Activated T-helper 1 cell treated with anti-CD3 and anti-CD28 coated beads, Interleukin-12 subunit alpha, Interleukin-12 subunit beta, Interleukin-2, Interleukin-4 antibody, amounts not matched to agents 30 ng/mL and 10 ng/mL and 1 ng/mL, durations not matched to agents 14 hours and 24 hours and 36 hours (primary cell): ENCODE data around the gene SETD6. TPM values are rescaled to one million over a fixed set of nuclear protein-coding genes. Genes with fewer than 3 reads are reported as not detected.

Experiments
- DNase-seq: peaks from one replicate; pipeline ENCODE4 v3.0.0; 2021; ENCODE audit warnings: low spot score
- H3K27ac Mint-ChIP-seq: one replicate; pipeline ENCODE4 v1.8.0; 2021; ENCODE audit warnings: mild to moderate bottlenecking, mixed read lengths
- H3K27me3 Mint-ChIP-seq: one replicate; pipeline ENCODE4 v1.8.0; 2022; ENCODE audit warnings: mild to moderate bottlenecking, moderate library complexity, mixed read lengths; ENCODE audit not compliant: insufficient read depth
- H3K36me3 Mint-ChIP-seq: one replicate; pipeline ENCODE4 v1.8.0; 2021; ENCODE audit warnings: low read depth, mixed read lengths
- H3K4me1 Mint-ChIP-seq: one replicate; pipeline ENCODE4 v1.8.0; 2021; ENCODE audit warnings: low read depth, mixed read lengths
- H3K4me3 Mint-ChIP-seq: one replicate; pipeline ENCODE4 v1.8.0; 2021; ENCODE audit warnings: mild to moderate bottlenecking, moderate library complexity, mixed read lengths
- H3K9me3 Mint-ChIP-seq: one replicate; pipeline ENCODE4 v1.8.0; 2021; ENCODE audit warnings: mixed read lengths
- intact Hi-C: fragments of 100-400 bp; cut with micrococcal nuclease; formaldehyde crosslinking; loops from one replicate; pipeline ENCODE4 v1.15.1; 2024
- total RNA-seq: library from RNA; stranded (reverse); gene quantifications from 2 replicates; pipeline ENCODE4 v1.2.3, GENCODE V29; 2022

The SETD6 gene
- total RNA-seq, 1 donor from 2014 or later = 32.1 TPM

DNA sequence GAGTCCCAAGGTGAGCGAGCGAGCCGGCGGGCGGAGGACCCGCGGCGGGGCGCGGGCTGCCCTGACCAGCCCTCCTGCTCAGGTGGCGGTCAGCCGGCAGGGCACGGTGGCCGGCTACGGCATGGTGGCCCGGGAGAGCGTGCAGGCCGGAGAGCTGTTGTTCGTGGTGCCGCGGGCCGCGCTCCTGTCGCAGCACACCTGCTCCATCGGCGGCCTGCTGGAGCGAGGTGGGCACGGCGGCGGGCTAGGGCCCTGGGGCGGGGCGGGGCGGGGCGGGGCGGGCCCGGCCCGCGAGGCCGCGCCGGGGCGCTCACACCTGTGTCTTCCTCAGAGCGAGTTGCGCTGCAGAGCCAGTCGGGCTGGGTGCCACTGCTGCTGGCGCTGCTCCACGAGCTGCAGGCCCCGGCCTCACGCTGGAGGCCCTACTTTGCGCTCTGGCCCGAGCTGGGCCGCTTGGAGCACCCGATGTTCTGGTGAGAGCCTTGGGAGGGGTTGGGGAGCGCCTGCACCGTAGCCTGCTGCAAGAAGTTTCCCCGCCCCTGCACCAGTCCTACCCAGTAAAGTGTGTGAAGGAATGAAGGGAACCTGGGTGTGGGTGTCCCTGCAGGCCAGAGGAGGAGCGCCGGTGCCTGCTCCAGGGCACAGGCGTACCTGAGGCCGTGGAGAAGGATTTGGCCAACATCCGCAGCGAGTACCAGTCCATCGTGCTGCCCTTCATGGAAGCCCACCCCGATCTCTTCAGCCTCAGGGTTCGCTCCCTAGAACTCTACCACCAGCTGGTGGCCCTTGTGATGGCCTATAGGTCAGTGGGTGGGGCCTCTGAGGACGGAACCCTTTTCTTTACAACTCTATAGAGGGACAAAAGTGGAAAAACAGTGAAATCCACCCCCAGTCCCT lies 802 bp downstream of the SETD6 start:
- Mint-ChIP-seq H3K27ac (peak overlapping the region; percentile 83), H3K36me3 (peaks cover 35% of the 10 kb centered on the region), H3K4me1 (peaks cover 36% of the 10 kb centered on the region), H3K4me3 (peak overlapping the region; percentile 92), H3K27me3 (no peaks in the 10 kb centered on the region), H3K9me3 (no peaks in the 10 kb centered on the region)
- intact Hi-C loops = loop anchor here (1.0 to 10.0 kb wide), 7 partner anchors 15 to 779 kb away; partner anchors contain the start of genes CFAP20, GINS3, KATNB1 and USB1
- DNase-seq = no peak

DNA sequence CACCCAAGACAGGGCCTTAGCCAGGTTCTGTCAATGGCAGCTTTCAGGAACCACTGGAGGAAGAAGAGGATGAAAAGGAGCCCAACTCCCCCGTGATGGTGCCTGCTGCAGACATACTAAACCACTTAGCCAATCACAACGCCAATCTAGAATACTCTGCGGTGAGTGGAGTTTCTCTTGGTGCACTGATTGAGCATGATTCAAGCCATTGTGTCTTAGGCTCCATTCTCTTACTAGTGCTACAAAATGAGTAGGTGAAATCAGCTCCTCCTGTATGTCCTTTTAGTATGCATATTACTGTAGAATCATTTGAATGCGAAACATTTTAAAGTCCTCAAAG lies 1.4 kb downstream of the SETD6 start:
- no peaks in the 10 kb centered on the region for H3K9me3 Mint-ChIP-seq
- no peak for DNase-seq
- peaks cover 35% of the 10 kb centered on the region for H3K36me3 Mint-ChIP-seq
- intact Hi-C loops = loop anchor here (1.0 to 10.0 kb wide), 3 partner anchors 15 to 779 kb away; partner anchors contain the start of genes KATNB1, USB1 and ZNF319
- no peaks in the 10 kb centered on the region for H3K27me3 Mint-ChIP-seq
- peak overlapping the region; percentile 63 for H3K27ac Mint-ChIP-seq
- peak overlapping the region; percentile 92 for H3K4me3 Mint-ChIP-seq
- peaks cover 36% of the 10 kb centered on the region for H3K4me1 Mint-ChIP-seq

- Mint-ChIP-seq H3K27me3 (no peaks in the 10 kb centered on the region), H3K36me3 (peaks cover 44% of the 10 kb centered on the region), H3K9me3 (no peaks in the 10 kb centered on the region), H3K4me3 (peak overlapping the region; percentile 32), H3K27ac (peak overlapping the region; percentile 51), H3K4me1 (peaks cover 36% of the 10 kb centered on the region)
- intact Hi-C loops = loop anchor here (1.0 to 10.0 kb wide), 3 partner anchors 214 to 781 kb away; partner anchors contain the start of genes KATNB1, USB1 and ZNF319
- DNase-seq = no peak
These were observed 3.0 kb downstream of the SETD6 start for GRCh38 chr16:58518083-58518979.

DNA sequence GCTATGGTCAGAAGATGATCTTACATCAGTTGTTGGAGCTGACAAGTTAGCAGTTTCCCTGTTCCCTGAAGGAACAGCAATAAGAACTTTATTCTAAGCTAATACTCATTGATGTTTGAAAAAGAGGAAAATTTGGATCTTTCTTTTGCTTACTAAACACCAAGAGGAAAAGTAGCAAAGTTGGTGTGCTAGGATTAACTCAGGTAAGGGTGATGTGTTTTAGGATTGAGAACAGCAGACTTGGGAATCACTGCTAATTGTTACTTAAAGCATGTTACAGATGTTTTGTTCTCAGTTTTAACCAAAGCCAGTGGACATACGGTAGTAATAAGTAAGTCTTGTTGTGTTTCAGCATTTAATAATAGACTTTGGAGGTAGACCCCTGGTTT lies 3.7 kb downstream of the SETD6 start:
- Mint-ChIP-seq H3K9me3 (no peaks in the 10 kb centered on the region), H3K4me3 (no peak overlapping the region), H3K4me1 (peaks cover 33% of the 10 kb centered on the region), H3K27ac (no peak overlapping the region), H3K36me3 (peaks cover 44% of the 10 kb centered on the region), H3K27me3 (no peaks in the 10 kb centered on the region)
- intact Hi-C loops = loop anchor here (1.0 to 10.0 kb wide), 3 partner anchors 213 to 782 kb away; partner anchors contain the start of genes KATNB1, USB1 and ZNF319
- no peak for DNase-seq

DNA sequence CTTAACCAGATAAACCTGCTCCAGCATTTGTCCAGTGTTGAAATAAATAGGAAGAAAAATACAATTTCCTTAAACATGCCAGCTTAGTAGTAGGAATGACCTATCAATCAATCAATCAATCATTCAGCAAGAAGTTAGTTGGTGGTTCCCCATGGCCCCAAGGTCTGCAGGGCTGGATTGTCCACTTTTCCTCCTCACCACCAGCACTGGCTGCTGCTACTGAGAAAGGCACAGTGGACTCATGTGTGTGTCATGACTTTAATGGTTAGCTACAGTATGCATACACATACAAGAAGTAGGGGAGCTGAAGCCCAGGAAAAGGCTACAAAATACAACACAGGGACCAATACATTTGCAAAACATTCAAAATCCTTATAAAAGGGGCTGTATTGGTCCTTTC lies 4.4 kb downstream of the SETD6 start:
- DNase-seq = no peak
- H3K27ac Mint-ChIP-seq = no peak overlapping the region
- H3K9me3 Mint-ChIP-seq = no peaks in the 10 kb centered on the region
- no peaks in the 10 kb centered on the region for H3K27me3 Mint-ChIP-seq
- intact Hi-C loops = loop anchor here (5.0 to 10.0 kb wide), 2 partner anchors 515 to 782 kb away; partner anchors contain the start of genes KATNB1, USB1 and ZNF319
- H3K36me3 Mint-ChIP-seq = peaks cover 50% of the 10 kb centered on the region
- peaks cover 29% of the 10 kb centered on the region for H3K4me1 Mint-ChIP-seq
- H3K4me3 Mint-ChIP-seq = no peak overlapping the region

DNA sequence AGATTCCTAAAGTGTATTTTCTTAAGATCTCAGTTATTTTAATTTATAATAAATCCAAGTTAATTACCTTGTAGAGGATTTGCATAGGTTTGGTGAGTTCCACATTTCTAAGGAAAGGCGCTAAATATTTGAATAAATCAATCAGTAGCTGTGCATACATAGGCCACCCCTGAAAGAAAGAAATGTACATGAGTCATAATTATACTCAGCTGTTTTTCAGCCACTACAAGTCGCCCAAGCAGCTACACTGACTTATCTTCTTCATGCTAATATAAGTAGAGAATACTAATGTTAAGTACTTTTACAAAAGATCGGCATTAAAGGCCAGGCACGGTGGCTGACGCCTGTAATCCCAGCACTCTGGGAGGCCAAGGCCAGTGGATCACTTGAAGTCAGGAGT lies 14.9 kb downstream of the SETD6 start:
- Mint-ChIP-seq H3K9me3 (no peaks in the 10 kb centered on the region), H3K27me3 (no peaks in the 10 kb centered on the region), H3K4me1 (no peaks in the 10 kb centered on the region), H3K4me3 (no peak overlapping the region), H3K36me3 (peaks cover 57% of the 10 kb centered on the region), H3K27ac (no peak overlapping the region)
- intact Hi-C loops = no loop called here
- DNase-seq = no peak

DNA sequence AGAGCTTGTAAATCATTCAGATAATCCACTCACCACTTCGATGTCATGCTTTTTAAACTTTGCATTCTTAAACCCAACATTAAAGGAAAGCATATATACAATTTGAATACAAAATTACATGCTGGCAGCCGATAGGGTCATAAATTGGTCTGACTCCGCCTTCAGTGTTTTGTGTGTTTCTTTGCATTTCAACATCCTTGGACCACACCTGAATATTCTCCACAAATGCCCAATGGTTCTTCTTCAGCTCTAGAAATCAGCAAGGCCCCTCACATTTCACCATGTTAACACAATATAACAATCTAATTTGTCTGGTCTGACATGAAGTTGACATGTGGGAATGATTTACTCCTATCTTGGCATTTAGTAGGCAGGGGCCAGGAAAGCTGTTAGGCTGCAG lies 17.1 kb downstream of the SETD6 start:
- no peak for DNase-seq
- no peaks in the 10 kb centered on the region for H3K27me3 Mint-ChIP-seq
- no peak overlapping the region for H3K27ac Mint-ChIP-seq
- intact Hi-C loops = no loop called here
- H3K9me3 Mint-ChIP-seq = no peaks in the 10 kb centered on the region
- H3K4me1 Mint-ChIP-seq = no peaks in the 10 kb centered on the region
- peaks cover 55% of the 10 kb centered on the region for H3K36me3 Mint-ChIP-seq
- no peak overlapping the region for H3K4me3 Mint-ChIP-seq

GRCh38 chr16:58533751-58534470 lies 18.6 kb downstream of the SETD6 start:
- Mint-ChIP-seq H3K4me3 (no peak overlapping the region), H3K27me3 (no peaks in the 10 kb centered on the region), H3K36me3 (peaks cover 61% of the 10 kb centered on the region), H3K27ac (no peak overlapping the region), H3K9me3 (no peaks in the 10 kb centered on the region), H3K4me1 (no peaks in the 10 kb centered on the region)
- intact Hi-C loops = no loop called here
- no peak for DNase-seq

DNA sequence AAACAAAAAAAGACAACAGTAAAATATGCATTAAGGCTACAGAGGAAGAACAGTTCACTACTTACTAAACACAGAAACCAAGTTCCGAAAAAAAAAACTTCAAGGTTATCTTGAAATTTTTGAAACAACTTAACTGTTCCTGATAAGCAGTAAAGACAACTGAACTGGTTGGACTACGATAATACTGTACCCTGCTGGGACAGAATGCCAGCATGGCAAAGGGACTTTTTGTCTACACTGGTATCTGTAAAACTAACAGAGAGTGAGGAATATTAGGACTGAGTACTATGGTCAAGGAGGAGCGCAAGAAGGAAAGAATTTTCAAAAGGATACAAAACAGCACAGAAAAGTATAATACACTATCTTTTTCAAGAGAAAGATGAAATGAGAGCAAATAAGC lies 19.8 kb downstream of the SETD6 start:
- intact Hi-C loops = no loop called here
- Mint-ChIP-seq H3K27me3 (no peaks in the 10 kb centered on the region), H3K9me3 (no peaks in the 10 kb centered on the region), H3K27ac (no peak overlapping the region), H3K4me3 (no peak overlapping the region), H3K36me3 (peaks cover 65% of the 10 kb centered on the region), H3K4me1 (no peaks in the 10 kb centered on the region)
- no peak for DNase-seq

DNA sequence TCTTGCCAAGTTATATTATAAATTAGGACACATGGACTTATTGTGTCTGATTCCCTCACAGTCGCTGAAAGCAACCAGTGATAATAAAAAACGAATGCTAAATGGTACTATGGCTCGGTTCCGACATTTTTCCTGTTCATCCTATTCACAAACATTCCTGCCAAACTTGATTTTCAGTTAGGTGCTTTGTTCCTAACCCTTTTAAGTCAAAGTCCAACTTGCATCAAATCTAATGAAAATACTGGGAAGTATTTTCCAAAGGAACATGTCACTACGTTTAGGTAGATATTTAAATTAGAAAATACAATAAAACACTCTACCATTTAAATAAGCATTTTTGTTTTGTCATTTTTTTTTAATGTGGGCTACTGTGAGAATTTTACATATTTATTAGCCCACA lies 21.0 kb downstream of the SETD6 start:
- Mint-ChIP-seq H3K4me1 (no peaks in the 10 kb centered on the region), H3K4me3 (no peak overlapping the region), H3K36me3 (peaks cover 63% of the 10 kb centered on the region), H3K27me3 (no peaks in the 10 kb centered on the region), H3K27ac (no peak overlapping the region), H3K9me3 (no peaks in the 10 kb centered on the region)
- intact Hi-C loops = no loop called here
- no peak for DNase-seq

DNA sequence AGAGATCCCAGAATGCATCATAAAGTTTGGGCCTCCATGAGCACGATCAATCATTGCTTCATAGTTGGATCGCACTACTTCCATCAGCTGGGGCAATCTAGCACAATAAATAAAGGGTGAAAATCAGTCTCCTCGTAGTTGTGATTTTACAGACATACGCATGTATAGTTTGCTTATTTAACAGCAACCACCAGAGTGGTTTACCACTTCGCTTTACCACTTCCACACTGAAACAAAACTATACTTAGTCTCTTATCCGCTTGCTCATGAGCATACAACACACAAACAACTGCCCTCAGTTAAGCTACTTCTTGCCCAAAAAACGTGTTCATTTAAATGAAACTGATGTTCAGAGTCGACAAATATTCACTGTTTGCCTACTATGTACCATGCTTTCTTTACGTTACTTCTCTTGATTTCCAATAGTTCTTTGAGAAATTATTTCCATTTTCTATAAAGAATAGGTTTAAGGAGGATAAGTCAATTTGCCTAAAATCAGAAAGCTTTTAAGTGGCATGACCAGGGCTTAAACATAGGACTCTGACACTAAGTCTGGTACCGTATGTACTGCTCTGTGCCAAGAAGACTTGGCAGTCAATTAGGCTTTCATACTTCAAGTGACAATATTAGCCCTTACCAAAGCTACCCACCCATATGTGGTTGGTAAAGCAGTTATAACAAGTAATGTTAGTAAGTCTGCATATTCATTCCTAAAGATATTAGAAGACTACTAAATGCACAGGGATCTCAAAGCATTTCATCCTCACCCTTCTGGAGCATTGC lies 22.0 kb downstream of the SETD6 start:
- Mint-ChIP-seq H3K4me1 (no peaks in the 10 kb centered on the region), H3K36me3 (peaks cover 66% of the 10 kb centered on the region), H3K27me3 (no peaks in the 10 kb centered on the region), H3K27ac (no peak overlapping the region), H3K9me3 (no peaks in the 10 kb centered on the region), H3K4me3 (no peak overlapping the region)
- DNase-seq = no peak
- intact Hi-C loops = no loop called here

GRCh38 chr16:58541711-58542110 lies 26.4 kb downstream of the SETD6 start:
- DNase-seq = no peak
- Mint-ChIP-seq H3K27me3 (no peaks in the 10 kb centered on the region), H3K4me1 (no peaks in the 10 kb centered on the region), H3K36me3 (peaks cover 71% of the 10 kb centered on the region), H3K9me3 (no peaks in the 10 kb centered on the region), H3K4me3 (no peak overlapping the region), H3K27ac (peak overlapping the region; percentile 15)
- intact Hi-C loops = no loop called here
